ENCODE data around the gene FBXL7.

Gene FBXL7

GRCh38 chr5:15499528-15500324 is at the start of gene FBXL7:
FBXL7 (plus strand) TSS chr5:15500180.
- DNase-seq, result no peak

DNA sequence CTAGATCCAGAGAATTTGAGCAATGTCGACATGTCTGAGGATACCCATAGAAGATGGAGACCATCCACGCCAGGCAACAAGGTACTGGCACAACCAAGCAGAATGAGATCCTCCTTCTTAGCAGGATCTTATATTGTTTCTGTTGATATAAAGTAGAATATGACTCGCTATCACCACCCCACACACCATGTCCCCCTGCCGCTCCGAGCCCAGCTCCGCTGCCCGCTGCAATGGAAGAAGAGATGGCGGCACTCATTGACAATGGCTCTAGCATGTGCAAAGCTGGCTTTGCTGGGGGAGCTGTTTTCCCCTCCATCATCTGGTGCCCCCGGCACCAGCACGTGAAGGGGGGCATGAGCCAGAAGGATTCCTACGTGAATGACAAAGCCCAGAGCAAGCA is 49.5 kb upstream of the FBXL7 start:
- DNase-seq, result no peak

DNA sequence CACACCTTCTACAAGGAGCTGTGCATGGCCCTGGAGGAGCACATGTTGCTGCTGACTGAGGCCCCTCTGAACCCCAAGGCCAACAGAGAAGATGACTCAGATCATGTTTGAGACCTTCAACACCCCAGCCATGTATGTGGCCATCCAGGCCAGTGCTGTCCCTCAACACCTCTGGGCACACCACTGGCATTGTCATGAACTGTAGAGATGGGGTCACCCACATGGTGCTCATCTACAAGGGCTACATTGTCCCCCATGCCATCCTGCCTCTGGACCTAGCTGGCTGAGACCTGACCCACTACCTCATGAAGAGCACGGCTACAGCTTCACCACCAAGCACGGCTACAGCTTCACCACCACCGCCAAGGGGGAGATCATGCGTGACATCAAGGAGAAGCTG is 49.0 kb upstream of the FBXL7 start:
- DNase-seq, result no peak

DNA sequence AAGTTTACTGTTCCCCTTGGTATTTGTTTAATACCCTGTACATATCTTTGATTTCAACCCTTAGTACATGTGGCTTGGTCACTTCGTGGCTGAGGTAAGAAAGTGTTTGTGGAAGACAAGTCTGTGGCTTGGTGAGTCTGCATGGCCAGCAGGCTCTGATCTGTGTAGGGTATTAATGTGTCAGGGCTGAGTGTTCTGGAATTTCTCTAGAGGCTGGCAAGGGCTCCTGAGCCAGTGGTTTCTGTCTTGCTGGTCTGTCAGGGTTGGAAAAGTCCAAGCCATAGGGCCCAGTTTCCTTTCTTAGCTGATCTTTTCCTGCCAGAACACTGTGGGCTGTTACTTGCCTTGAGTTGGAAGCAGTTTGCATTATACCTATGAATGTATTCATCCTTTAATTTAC is 48.0 kb upstream of the FBXL7 start:
- no peak for DNase-seq

DNA sequence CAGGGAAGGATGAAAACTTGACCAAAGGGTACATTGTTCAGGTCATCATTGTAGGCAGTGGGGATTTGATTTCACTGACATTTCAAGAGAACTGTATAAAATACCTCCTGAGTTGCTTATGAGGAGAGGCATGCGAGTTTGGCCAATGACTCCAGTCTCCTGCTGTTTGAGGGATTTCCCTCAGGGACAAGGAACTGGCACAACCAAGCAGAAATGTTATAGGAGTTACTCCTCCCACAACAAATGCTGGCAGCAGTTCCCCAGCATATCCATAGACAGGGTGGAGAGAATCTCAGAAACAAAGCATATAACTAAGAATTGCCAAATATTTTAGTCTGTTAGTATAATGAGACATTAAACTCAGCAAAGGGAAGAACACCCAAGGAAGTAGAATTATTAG is 47.2 kb upstream of the FBXL7 start:
- no peak for DNase-seq

DNA sequence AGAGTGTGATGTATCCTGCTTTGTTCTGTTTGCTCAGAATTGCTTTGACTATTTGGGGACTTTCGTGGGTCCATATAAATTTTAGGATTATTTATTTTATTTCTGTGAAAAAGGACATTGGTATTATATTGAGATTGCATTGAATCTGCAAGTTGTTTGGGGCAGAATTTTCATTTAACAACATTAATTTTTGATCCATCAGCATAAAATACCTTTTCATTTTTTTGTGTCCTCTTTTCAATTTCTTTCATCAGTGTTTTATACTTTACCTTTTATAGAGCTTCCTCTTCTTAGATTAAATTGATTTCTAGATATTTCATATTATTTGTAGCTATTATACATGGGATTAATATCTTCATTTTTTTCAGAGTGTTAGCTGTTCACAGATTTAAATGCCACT is 40.8 kb upstream of the FBXL7 start:
- no peak for DNase-seq

- DNase-seq, result no peak
These were observed 36.6 kb upstream of the FBXL7 start for GRCh38 chr5:15463231-15463980.

- no peak for DNase-seq
These were observed 27.9 kb upstream of the FBXL7 start for GRCh38 chr5:15472116-15472515.

- DNase-seq, result no peak
These were observed 25.7 kb upstream of the FBXL7 start for GRCh38 chr5:15474143-15474719.

- DNase-seq, result no peak
These were observed 24.6 kb upstream of the FBXL7 start for GRCh38 chr5:15475367-15475766.

- no peak for DNase-seq
These were observed 23.0 kb upstream of the FBXL7 start for GRCh38 chr5:15476977-15477376.

DNA sequence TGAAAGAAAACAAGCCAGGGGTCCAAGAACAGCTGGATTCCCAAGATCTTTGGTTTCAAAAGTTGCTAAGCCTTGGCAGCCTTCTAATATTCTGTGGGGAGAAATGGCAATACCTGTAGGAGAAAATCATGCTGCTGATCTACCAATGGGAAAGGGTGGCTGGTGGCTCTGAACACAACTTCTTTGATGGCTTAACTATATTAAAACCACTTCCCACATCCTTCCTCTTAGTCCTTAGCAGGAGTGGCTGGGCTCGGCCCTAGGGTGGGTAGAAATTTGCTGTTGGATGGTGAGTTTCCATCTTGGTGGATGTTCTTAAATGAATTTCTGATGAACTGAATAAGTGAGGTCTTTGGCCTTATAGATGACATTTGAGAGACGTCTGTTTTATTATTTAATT is 19.5 kb upstream of the FBXL7 start:
- DNase-seq, result no peak

DNA sequence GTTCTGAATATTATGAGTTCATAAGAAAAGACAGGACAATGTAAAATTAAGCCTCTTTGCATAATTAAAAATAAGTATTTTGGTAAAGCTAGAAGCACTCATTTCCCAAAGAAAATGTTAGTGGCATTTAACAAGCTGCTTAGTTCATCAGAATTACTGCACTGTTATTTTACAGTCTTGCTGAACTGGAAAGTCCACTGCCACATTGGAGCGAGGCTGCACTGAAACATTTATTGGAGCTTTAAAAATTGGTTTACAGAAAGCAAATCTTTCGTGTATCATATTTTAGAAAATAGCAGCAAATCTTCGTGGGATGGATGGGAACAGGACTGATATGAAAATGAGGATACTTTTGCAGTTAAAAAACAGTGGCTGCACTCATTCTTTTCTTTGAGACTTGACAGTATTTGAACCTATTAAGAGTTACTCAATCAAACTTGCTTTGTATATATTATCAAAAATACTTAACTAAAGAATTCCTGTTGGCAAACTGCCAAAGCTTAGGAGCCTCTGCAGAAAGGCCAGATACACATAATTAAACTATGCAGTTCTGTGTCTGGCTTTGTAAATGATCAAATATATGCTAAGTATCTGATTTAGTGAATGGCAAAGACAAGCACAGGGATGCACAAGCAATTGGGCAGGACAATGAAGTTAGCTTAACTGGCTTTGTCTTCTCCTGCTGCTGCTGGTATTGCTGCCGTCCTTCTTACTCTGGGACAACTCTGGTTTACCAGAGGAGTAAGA is 16.5 kb upstream of the FBXL7 start:
- DNase-seq, result no peak

DNA sequence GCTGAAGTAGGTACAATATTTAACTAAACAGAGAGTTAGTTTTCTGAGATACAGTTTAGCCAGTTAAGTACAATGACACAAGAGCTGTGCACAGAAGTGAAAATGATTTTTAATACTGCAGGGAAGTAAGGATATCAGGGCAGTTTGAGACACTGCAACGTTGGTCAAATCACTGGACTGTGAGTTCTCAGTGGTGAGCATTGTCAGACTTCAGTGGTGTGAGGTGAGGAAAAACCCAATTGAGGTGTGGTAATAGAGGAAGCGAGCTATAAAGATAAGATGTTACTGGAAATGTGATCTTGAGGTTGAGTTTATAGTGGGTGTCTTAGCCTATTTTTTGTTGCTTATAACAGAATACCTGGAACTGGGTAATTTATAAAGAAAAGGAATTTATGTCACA is 12.8 kb upstream of the FBXL7 start:
- no peak for DNase-seq

- no peak for DNase-seq
These were observed 10.3 kb upstream of the FBXL7 start for GRCh38 chr5:15489571-15490235.

GRCh38 chr5:15492545-15492944 is 7.4 kb upstream of the FBXL7 start:
- DNase-seq, result no peak

- DNase-seq, result no peak
These were observed 6.5 kb upstream of the FBXL7 start for GRCh38 chr5:15493501-15493900.

DNA sequence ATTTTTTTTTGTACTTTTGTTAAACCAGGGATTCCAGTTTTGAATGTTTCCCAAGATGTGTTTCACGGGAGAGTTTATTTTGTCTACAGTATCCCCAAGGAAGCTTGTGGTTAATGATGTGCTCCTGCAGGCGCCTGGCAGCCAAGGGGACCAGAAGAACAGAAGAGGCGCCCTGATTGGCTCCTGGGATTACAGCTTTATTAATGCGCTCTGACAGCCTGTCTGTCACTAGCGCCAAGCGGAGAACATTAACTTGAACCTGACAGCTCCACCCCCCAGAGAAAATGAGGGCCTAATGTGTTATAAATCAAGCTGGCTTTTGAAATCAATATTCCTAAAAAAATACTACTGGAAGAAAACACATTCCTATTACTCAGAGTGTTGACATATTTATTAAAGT is 5.0 kb upstream of the FBXL7 start:
- no peak for DNase-seq

DNA sequence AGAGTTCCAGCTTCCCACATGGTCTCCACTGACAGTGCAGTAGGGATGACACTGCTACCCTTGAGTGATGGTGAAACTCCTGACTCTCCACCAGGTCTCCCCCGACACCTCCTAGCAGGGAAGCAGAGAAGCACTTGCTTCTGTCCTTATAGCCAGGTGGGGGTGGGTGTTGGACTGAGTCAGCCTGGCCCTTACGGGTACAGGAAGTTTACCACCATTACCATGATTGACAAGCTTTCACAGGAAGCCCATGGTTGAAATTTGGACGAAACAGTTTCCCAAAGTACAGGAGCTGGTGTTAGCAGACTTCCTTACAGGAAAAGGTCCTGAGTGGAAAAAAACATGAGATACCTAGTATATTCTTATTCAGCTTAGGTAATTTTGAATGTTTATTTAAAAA is 3.1 kb upstream of the FBXL7 start:
- DNase-seq, result no peak

GRCh38 chr5:15500325-15501001 is 483 bp downstream of the FBXL7 start:
- no peak for DNase-seq

- no peak for DNase-seq
These were observed 1.3 kb downstream of the FBXL7 start for GRCh38 chr5:15501091-15501791.

GRCh38 chr5:15502208-15502607 is 2.2 kb downstream of the FBXL7 start:
- DNase-seq, result no peak

Measured in NCI-H187 (cell line).